HG02938 (cell line): ENCODE results near the gene PRAMEF7.
"Not testable (repeated sequence)": the region's sequence is repeated elsewhere in the genome, so short reads cannot be mapped to it uniquely, and the experiment has no call there.

ENCODE experiments used
- ATAC-seq: cut with Tn5 transposase; IDR thresholded peaks from one replicate; pipeline ENCODE4 v1.9.1; 2021; ENCODE audit warnings: mild to moderate bottlenecking, moderate library complexity; ENCODE audit not compliant: unreplicated experiment

Gene PRAMEF7

GRCh38 chr1:12916310-12916709 lies at the start of gene PRAMEF7:
Gene PRAMEF7, plus strand, starts transcription at chr1:12916610. Its CDS starts 1,083 bp downstream, at chr1:12917693.
- ATAC-seq: not testable (repeated sequence)

GRCh38 chr1:12878453-12878852 lies 38.0 kb upstream of the PRAMEF7 start:
- not testable (repeated sequence) for ATAC-seq

GRCh38 chr1:12886101-12886500 lies 30.3 kb upstream of the PRAMEF7 start, which contains the start of gene PRAMEF4:
Gene PRAMEF4, minus strand, starts transcription at chr1:12886201. Its CDS starts 2,807 bp downstream, at chr1:12883394.
- not testable (repeated sequence) for ATAC-seq

DNA sequence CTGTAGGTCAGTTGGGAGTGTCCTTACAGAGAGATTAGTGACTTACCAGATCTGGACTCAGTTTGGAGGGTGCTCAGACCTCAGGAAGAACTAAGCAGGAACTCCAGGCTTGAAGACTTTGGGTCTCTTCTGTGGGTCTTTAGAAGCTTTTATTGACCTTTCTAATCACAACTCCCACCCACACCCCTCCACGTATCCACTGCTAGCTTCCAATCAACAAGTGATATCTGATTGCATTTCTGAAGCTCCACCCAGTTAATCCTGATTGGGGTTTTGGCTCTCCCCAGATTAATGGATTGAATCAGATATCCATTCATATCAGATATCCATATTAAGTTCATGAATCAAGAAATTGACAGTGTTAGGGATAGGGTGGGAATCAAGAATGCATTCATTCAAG lies 18.2 kb upstream of the PRAMEF7 start, which contains the start of gene PRAMEF10:
TSS of gene PRAMEF10 (minus strand) at position 101 of the 400 bp plus-strand sequence. CDS start 2,423 bp downstream, outside the sequence.
- not testable (repeated sequence) for ATAC-seq

DNA sequence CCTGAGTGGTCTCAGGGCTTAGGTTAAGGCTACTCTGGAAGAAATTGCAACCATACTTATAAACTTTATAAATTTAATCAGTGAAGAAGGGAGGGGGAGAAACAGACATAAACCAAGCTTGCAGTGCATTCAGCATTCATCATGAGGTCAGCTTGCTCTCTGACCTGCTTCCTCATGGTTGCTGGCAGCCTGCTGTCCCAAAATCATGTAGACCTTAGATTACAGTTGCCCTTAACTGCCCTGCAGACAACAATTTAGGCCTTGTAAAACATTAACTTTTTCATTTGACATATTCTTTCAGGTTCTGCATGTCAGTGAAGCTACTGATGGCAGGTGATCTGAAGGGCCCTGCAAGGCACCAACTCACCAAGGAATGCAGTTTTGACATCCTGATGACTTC lies 17.2 kb upstream of the PRAMEF7 start:
- not testable (repeated sequence) for ATAC-seq

- not testable (repeated sequence) for ATAC-seq
Observed at GRCh38 chr1:12903793-12904572, 12.4 kb upstream of the PRAMEF7 start.

- ATAC-seq: not testable (repeated sequence)
Observed at GRCh38 chr1:12921749-12922148, 5.3 kb downstream of the PRAMEF7 start.

GRCh38 chr1:12924368-12924767 lies 8.0 kb downstream of the PRAMEF7 start:
- ATAC-seq: not testable (repeated sequence)

GRCh38 chr1:12947480-12947879 lies 31.1 kb downstream of the PRAMEF7 start, which contains the start of gene PRAMEF6:
Gene PRAMEF6, minus strand, starts transcription at chr1:12947580. Its CDS starts 5,062 bp downstream, at chr1:12942518.
- not testable (repeated sequence) for ATAC-seq
